Tibial nerve (tissue), 4 donors: ENCODE data around the gene DLGAP4. TPM values are rescaled to one million over a fixed set of nuclear protein-coding genes. Genes with fewer than 3 reads are reported as not detected.

Source experiments
- DNase-seq, 2 donors: peaks; one replicate each; pipeline ENCODE4 v3.0.0-alpha.2; 2019; ENCODE audit warnings: low spot score in 2 of 2
- H3K27ac ChIP-seq, 4 donors: fragments of 200-600 bp; sonication (generic) in 3 of 4; one replicate each; pipeline ENCODE4 v1.5.1; 2017 to 2019; ENCODE audit warnings: mild to moderate bottlenecking in 1 of 4
- H3K27me3 ChIP-seq, 2 donors: fragments of 200-600 bp; sonication (generic) in 1 of 2; one replicate each; pipeline versions ENCODE4 v1.5.1 to v1.6.0; 2017 to 2019
- H3K36me3 ChIP-seq, 3 donors: fragments of 200-600 bp; sonication (generic); one replicate each; pipeline ENCODE4 v1.5.1; 2018 to 2019
- H3K4me1 ChIP-seq, 4 donors: fragments of 200-600 bp; sonication (generic) in 3 of 4; one replicate each; pipeline ENCODE4 v1.5.1; 2017 to 2019
- H3K4me3 ChIP-seq, 4 donors: fragments of 200-600 bp; sonication (generic) in 3 of 4; one replicate each; pipeline ENCODE4 v1.5.1; 2017 to 2019; ENCODE audit warnings: mild to moderate bottlenecking in 1 of 4, moderate library complexity in 1 of 4
- H3K9me3 ChIP-seq, 4 donors: fragments of 200-600 bp; sonication (generic) in 3 of 4; one replicate each; pipeline ENCODE4 v1.5.1; 2017 to 2019
- CTCF ChIP-seq, 5 experiments: fragments of 200-600 bp in 3 of 5; fragments of 450-650 bp in 2 of 5; sonication (generic) in 3 of 5; IDR thresholded peaks; one replicate each; pipeline ENCODE4 v1.5.1; 2016 to 2019; ENCODE audit warnings: antibody characterized with exemption in 5 of 5, mild to moderate bottlenecking in 3 of 5, moderate library complexity in 2 of 5
- EP300 ChIP-seq, 2 donors: sonication (generic); formaldehyde crosslinking; IDR thresholded peaks; one replicate each; pipeline ENCODE4 v1.6.1; 2017; ENCODE audit warnings: antibody characterized with exemption in 2 of 2, mild to moderate bottlenecking in 1 of 2
- POLR2A ChIP-seq, 2 donors: fragments of 450-650 bp; IDR thresholded peaks; one replicate each; pipeline ENCODE4 v1.6.1; 2017; ENCODE audit warnings: antibody characterized with exemption in 2 of 2, mild to moderate bottlenecking in 2 of 2, moderate library complexity in 2 of 2
- WGBS, 2 donors: methylation state at CpG; one replicate each; pipeline ENCODE4 v1.1.5; 2018; 5-methylcytosine and 5-hydroxymethylcytosine counted together
- total RNA-seq, 4 donors: library from RNA; depleted of rRNA; stranded (reverse); fragments of >200 nt; gene quantifications; one replicate each; pipeline ENCODE4 v1.1.0, GENCODE V29; 2016

The DLGAP4 gene
- total RNA-seq, 4 donors from 2014 or later = 46.1 to 97.5 (median 52.5) TPM

- Histone ChIP-seq H3K27ac (peak overlapping the region in 2 of 4 donors; percentile 19 to 38), H3K4me1 (peaks cover 0 to 7% (median 0%) of the 10 kb centered on the region in 4 donors), H3K36me3 (no peaks in the 10 kb centered on the region), H3K4me3 (no peak overlapping the region), H3K9me3 (peaks cover 0 to 16% (median 0%) of the 10 kb centered on the region in 4 donors), H3K27me3 (peaks cover 0 to 22% of the 10 kb centered on the region in 2 donors)
- 36 to 40% methylated on average over 17 to 18 of the region's 18 CpGs for WGBS, 2 donors
- DNase-seq = no peak
- TF ChIP-seq CTCF (IDR thresholded peaks at IDR 0.05) (no peak), EP300 (IDR thresholded peaks at IDR 0.05) (no peak), POLR2A (IDR thresholded peaks at IDR 0.05) (no peak)
These were observed 95.0 kb downstream of the DLGAP4 start for GRCh38 chr20:36400909-36401735.

- peaks cover 0 to 22% of the 10 kb centered on the region in 2 donors for H3K27me3 ChIP-seq
- WGBS, 2 donors = 85 to 95% methylated on average over 1 of the region's 1 CpG
- TF ChIP-seq POLR2A (IDR thresholded peaks at IDR 0.05) (no peak), CTCF (IDR thresholded peaks at IDR 0.05) (no peak), EP300 (IDR thresholded peaks at IDR 0.05) (no peak)
These were observed 96.6 kb downstream of the DLGAP4 start for GRCh38 chr20:36402708-36403107.

GRCh38 chr20:36404435-36404978 is 98.4 kb downstream of the DLGAP4 start:
- WGBS, 2 donors = 63 to 66% methylated on average over 11 of the region's 11 CpGs
- Histone ChIP-seq H3K4me1 (peaks cover 0 to 7% (median 0%) of the 10 kb centered on the region in 4 donors), H3K27me3 (peaks cover 0 to 22% of the 10 kb centered on the region in 2 donors), H3K36me3 (no peaks in the 10 kb centered on the region), H3K9me3 (peaks cover 0 to 16% (median 0%) of the 10 kb centered on the region in 4 donors), H3K4me3 (no peak overlapping the region), H3K27ac (peak overlapping the region in 1 of 4 donors; percentile 41)
- no peak for DNase-seq
- TF ChIP-seq CTCF (IDR thresholded peaks at IDR 0.05) (no peak), POLR2A (IDR thresholded peaks at IDR 0.05) (no peak), EP300 (IDR thresholded peaks at IDR 0.05) (no peak)

More at GRCh38 chr20:36402708-36403107, 96.6 kb downstream of the DLGAP4 start:
- H3K9me3 ChIP-seq = peaks cover 0 to 16% (median 0%) of the 10 kb centered on the region in 4 donors
- no peak overlapping the region for H3K4me3 ChIP-seq
- no peak overlapping the region for H3K27ac ChIP-seq
- peaks cover 0 to 7% (median 0%) of the 10 kb centered on the region in 4 donors for H3K4me1 ChIP-seq
- no peaks in the 10 kb centered on the region for H3K36me3 ChIP-seq
- DNase-seq = no peak

DNA sequence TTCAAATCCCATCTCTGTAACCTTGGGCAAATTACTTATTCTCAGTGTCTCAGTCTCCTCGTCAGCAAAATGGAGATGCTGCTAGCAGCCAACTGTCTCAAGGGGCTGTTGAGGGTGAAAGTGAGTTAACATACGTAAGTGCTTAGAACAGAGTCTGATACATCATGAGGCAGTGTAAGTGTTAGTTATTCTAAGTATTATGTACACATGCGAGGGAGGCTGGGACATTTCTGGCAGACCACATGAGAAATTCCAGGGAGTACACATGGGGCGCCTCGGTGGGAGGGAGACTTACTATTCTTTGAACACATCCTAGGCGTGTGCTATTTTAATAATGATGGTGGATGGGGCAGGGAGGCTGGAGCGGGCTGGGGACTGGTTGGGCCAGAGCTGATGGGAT is 99.1 kb downstream of the DLGAP4 start:
- DNase-seq = no peak
- no peak overlapping the region for H3K4me3 ChIP-seq
- H3K4me1 ChIP-seq = peaks cover 0 to 5% (median 0%) of the 10 kb centered on the region in 4 donors
- peaks cover 0 to 22% of the 10 kb centered on the region in 2 donors for H3K27me3 ChIP-seq
- no peak for TF ChIP-seq CTCF (IDR thresholded peaks at IDR 0.05)
- no peak for TF ChIP-seq EP300 (IDR thresholded peaks at IDR 0.05)
- no peak for TF ChIP-seq POLR2A (IDR thresholded peaks at IDR 0.05)
- WGBS, 2 donors = 49 to 54% methylated on average over 7 of the region's 7 CpGs
- peaks cover 0 to 16% (median 0%) of the 10 kb centered on the region in 4 donors for H3K9me3 ChIP-seq
- H3K27ac ChIP-seq = peak overlapping the region in 1 of 4 donors; percentile 41
- no peaks in the 10 kb centered on the region for H3K36me3 ChIP-seq
